Common myeloid progenitor, CD34-positive (primary cell): Measurements from ENCODE around the gene MBOAT1.
A peak's percentile ranks its signal among the peaks of the same experiment; 100 is the strongest.

ENCODE experiments used
- CTCF ChIA-PET: fragments of 350-600 bp; sonication (Branson Sonifier 250); formaldehyde crosslinking; loops from one replicate; lab custom pipeline; 2021; ENCODE audit warnings: antibody characterized with exemption; lab: Charles Lee
- POLR2A ChIA-PET: fragments of 350-600 bp; sonication (Branson Sonifier 250); formaldehyde crosslinking; loops from one replicate; lab custom pipeline; 2021; ENCODE audit warnings: antibody characterized with exemption; lab: Charles Lee
- DNase-seq, 3 donors: peaks; one replicate each; pipeline versions ENCODE4 v3.0.0 to v3.0.0-alpha.2; 2013
- H3K27ac ChIP-seq, 2 experiments: 1 replicate in 1 of 2; 2 replicates in 1 of 2; pipeline ENCODE4 v1.7.0; 2013; ENCODE audit warnings: inconsistent platforms in 2 of 2, low read length in 2 of 2, mild to moderate bottlenecking in 2 of 2, low read depth in 1 of 2, moderate library complexity in 1 of 2; ENCODE audit not compliant: severe bottlenecking in 2 of 2, insufficient read depth in 1 of 2, poor library complexity in 1 of 2
- H3K27me3 ChIP-seq, 5 experiments: replicated peaks in 2 of 5; 1 replicate in 3 of 5; 2 replicates in 2 of 5; pipeline versions ENCODE4 v1.6.1 to v1.7.0; 2013; ENCODE audit warnings: low read length in 4 of 5, mild to moderate bottlenecking in 2 of 5, moderate library complexity in 2 of 5, inconsistent platforms in 1 of 5; ENCODE audit not compliant: insufficient read depth in 5 of 5, control insufficient read depth in 4 of 5
- H3K36me3 ChIP-seq, 4 experiments: 1 replicate in 2 of 4; 2 replicates in 2 of 4; pipeline versions ENCODE4 v1.6.1 to v1.7.0; 2013; ENCODE audit warnings: low read length in 3 of 4, control low read depth in 1 of 4, mild to moderate bottlenecking in 1 of 4; ENCODE audit not compliant: control insufficient read depth in 4 of 4, insufficient read depth in 4 of 4
- H3K4me1 ChIP-seq, 4 experiments: 1 replicate in 3 of 4; 2 replicates in 1 of 4; pipeline versions ENCODE4 v1.6.1 to v1.7.1; 2013; ENCODE audit warnings: low read length in 3 of 4, mild to moderate bottlenecking in 3 of 4, control low read depth in 1 of 4, inconsistent platforms in 1 of 4, moderate library complexity in 1 of 4; ENCODE audit not compliant: control insufficient read depth in 4 of 4, insufficient read depth in 4 of 4; ENCODE audit errors: control extremely low read depth in 1 of 4
- H3K4me3 ChIP-seq, 7 experiments: 1 replicate in 4 of 7; 2 replicates in 3 of 7; pipeline versions ENCODE4 v1.5.1 to v1.7.0; 2013; ENCODE audit warnings: mild to moderate bottlenecking in 7 of 7, low read length in 6 of 7, moderate library complexity in 6 of 7, inconsistent platforms in 2 of 7, low read depth in 2 of 7, control low read depth in 1 of 7; ENCODE audit not compliant: insufficient read depth in 4 of 7, control insufficient read depth in 1 of 7; ENCODE audit errors: extremely low read depth in 1 of 7
- H3K9me3 ChIP-seq, 5 experiments: 1 replicate in 4 of 5; 2 replicates in 1 of 5; pipeline versions ENCODE4 v1.6.1 to v1.7.1; 2013; ENCODE audit warnings: low read length in 4 of 5, mild to moderate bottlenecking in 2 of 5, inconsistent platforms in 1 of 5, low read depth in 1 of 5, moderate library complexity in 1 of 5; ENCODE audit not compliant: control insufficient read depth in 4 of 5, insufficient read depth in 2 of 5; ENCODE audit errors: control extremely low read depth in 1 of 5
- WGBS: methylation state at CpG from one replicate; pipeline ENCODE4 v1.1.5; 2013; ENCODE audit not compliant: insufficient coverage; 5-methylcytosine and 5-hydroxymethylcytosine counted together

Gene MBOAT1

GRCh38 chr6:20071998-20072397, 140.3 kb downstream of the MBOAT1 start:
- Histone ChIP-seq H3K9me3 (peaks cover 0 to 26% (median 2%) of the 10 kb centered on the region in 5 experiments), H3K4me1 (peaks cover 0 to 3% (median 1%) of the 10 kb centered on the region in 4 experiments), H3K27ac (no peak overlapping the region), H3K36me3 (no peaks in the 10 kb centered on the region), H3K4me3 (no peak overlapping the region), H3K27me3 (no peaks in the 10 kb centered on the region)
- no peak for DNase-seq
- ChIA-PET CTCF (no interaction called here), POLR2A (no interaction called here)
- WGBS: 100% methylated on average over 4 of the region's 6 CpGs

DNA sequence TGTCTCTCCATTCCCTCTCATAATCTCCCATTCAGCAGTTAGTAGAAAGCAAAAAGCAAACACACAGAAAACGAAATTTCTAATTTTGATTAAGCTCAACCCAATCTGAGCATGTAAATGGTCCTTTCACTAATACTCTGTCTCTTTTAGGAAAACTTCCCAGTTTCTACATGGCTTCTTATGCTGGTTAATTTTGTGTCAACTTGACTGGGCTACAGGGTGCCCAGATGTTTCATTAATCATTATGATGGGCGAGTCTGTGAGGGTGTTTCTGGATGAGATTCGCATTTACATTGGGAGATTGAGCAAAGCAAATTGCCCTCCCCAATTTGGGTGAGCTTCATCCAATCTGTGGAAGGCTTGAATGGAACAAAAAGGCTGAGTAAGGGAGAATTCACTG, 142.2 kb downstream of the MBOAT1 start:
- no peak for DNase-seq
- Histone ChIP-seq H3K4me3 (no peak overlapping the region), H3K36me3 (no peaks in the 10 kb centered on the region), H3K27ac (no peak overlapping the region), H3K4me1 (peaks cover 0 to 3% (median 1%) of the 10 kb centered on the region in 4 experiments), H3K9me3 (peaks cover 0 to 18% (median 0%) of the 10 kb centered on the region in 5 experiments), H3K27me3 (no peaks in the 10 kb centered on the region)
- POLR2A ChIA-PET: no interaction called here
- CTCF ChIA-PET: interaction anchor here (3.1 kb wide), 1 partner anchor 13 kb away, joined by 12 read pairs; no protein-coding TSS in a partner anchor
- WGBS: 97% methylated on average over 3 of the region's 3 CpGs

DNA sequence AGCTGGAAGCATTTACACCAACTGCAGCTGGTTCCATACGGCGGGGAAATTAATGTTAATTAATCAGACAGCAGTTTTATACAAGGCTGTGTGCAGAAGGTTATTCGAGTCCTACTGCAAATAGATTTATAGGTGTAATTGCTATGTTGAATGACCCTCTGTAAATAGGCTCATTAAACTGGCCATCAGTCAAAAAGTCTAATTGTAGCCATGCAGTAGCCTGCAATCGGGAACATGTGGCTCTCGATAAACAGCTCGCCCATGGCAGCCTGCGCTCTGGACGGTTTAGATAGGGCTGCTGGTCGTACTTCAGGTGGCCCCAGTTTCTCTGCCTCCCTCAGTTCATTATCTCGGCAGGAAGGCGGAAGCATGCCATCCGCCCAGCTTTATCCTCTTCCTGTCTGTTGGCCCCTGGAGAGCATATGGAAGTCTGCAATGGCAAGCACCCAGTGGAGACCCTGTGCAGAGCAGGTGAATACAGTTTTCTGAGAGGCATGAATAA, 143.2 kb downstream of the MBOAT1 start:
- ChIA-PET POLR2A (no interaction called here), CTCF (interaction anchor here (1.1 to 3.1 kb wide), 2 partner anchors 12 to 18 kb away, joined by 4 to 12 read pairs; no protein-coding TSS in a partner anchor)
- DNase-seq: peak; percentile 87 to 97 (median 92)
- Histone ChIP-seq H3K9me3 (peaks cover 0 to 14% (median 0%) of the 10 kb centered on the region in 5 experiments), H3K4me1 (peaks cover 0 to 3% (median 1%) of the 10 kb centered on the region in 4 experiments), H3K36me3 (no peaks in the 10 kb centered on the region), H3K27ac (no peak overlapping the region), H3K27me3 (no peaks in the 10 kb centered on the region), H3K4me3 (no peak overlapping the region)
- 66% methylated on average over 12 of the region's 12 CpGs for WGBS

GRCh38 chr6:20068421-20068988, 143.8 kb downstream of the MBOAT1 start:
- ChIA-PET POLR2A (interaction anchor here (0.6 kb wide), 1 partner anchor 261 kb away, joined by 3 read pairs; no protein-coding TSS in a partner anchor), CTCF (interaction anchor here (1.1 to 3.1 kb wide), 2 partner anchors 12 to 19 kb away, joined by 4 to 12 read pairs; no protein-coding TSS in a partner anchor)
- peaks cover 0 to 3% (median 1%) of the 10 kb centered on the region in 4 experiments for H3K4me1 ChIP-seq
- H3K27me3 ChIP-seq: no peaks in the 10 kb centered on the region
- DNase-seq: peak in 1 of 3 donors; percentile 24
- H3K36me3 ChIP-seq: no peaks in the 10 kb centered on the region
- peaks cover 0 to 14% (median 0%) of the 10 kb centered on the region in 5 experiments for H3K9me3 ChIP-seq
- H3K4me3 ChIP-seq: peak overlapping the region in 1 of 7 experiments; percentile 23
- H3K27ac ChIP-seq: no peak overlapping the region
- 60% methylated on average over 1 of the region's 10 CpGs for WGBS

DNA sequence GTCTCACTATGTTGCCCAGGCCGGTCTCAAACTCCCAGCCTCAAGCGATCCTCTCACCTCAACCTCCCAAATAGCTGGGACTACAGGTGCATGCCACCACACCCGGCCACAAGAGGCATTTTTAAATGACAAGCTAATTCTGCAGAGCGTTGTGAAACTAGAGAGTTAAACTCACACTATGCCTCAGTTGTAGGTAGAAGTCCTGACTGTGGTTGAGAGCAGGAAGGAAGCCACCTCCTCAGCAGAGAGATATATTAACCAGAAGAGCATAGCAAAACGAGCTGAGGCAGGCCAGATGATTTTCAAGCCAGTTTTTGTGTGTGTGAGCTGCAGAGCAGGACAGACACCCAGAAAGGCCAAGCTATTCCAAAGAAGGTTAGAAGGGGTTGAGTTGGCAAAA, 150.3 kb downstream of the MBOAT1 start:
- WGBS: 73% methylated on average over 5 of the region's 5 CpGs
- H3K4me3 ChIP-seq: no peak overlapping the region
- H3K27ac ChIP-seq: no peak overlapping the region
- ChIA-PET CTCF (interaction anchor here (1.1 to 1.4 kb wide), 2 partner anchors 38 to 210 kb away, joined by 4 to 5 read pairs; no protein-coding TSS in a partner anchor), POLR2A (no interaction called here)
- no peaks in the 10 kb centered on the region for H3K36me3 ChIP-seq
- peaks cover 0 to 24% (median 7%) of the 10 kb centered on the region in 4 experiments for H3K4me1 ChIP-seq
- no peak for DNase-seq
- no peaks in the 10 kb centered on the region for H3K9me3 ChIP-seq
- no peaks in the 10 kb centered on the region for H3K27me3 ChIP-seq

GRCh38 chr6:20060252-20060651, 152.0 kb downstream of the MBOAT1 start:
- Histone ChIP-seq H3K27ac (no peak overlapping the region), H3K9me3 (no peaks in the 10 kb centered on the region), H3K4me3 (no peak overlapping the region), H3K27me3 (no peaks in the 10 kb centered on the region), H3K4me1 (peaks cover 0 to 24% (median 8%) of the 10 kb centered on the region in 4 experiments), H3K36me3 (no peaks in the 10 kb centered on the region)
- no CpG with 5 or more reads among the region's 1 CpG for WGBS
- DNase-seq: no peak
- CTCF ChIA-PET: interaction anchor here (0.9 to 1.0 kb wide), 2 partner anchors 230 to 248 kb away, joined by 3 read pairs; no protein-coding TSS in a partner anchor
- POLR2A ChIA-PET: no interaction called here

GRCh38 chr6:20058912-20059311, 153.4 kb downstream of the MBOAT1 start:
- DNase-seq: peak in 2 of 3 donors; percentile 35 to 38
- H3K27me3 ChIP-seq: no peaks in the 10 kb centered on the region
- H3K9me3 ChIP-seq: no peaks in the 10 kb centered on the region
- WGBS: 40% methylated on average over 2 of the region's 3 CpGs
- CTCF ChIA-PET: interaction anchor here (0.8 kb wide), 1 partner anchor 1531 kb away, joined by 3 read pairs; no protein-coding TSS in a partner anchor
- POLR2A ChIA-PET: no interaction called here
- no peaks in the 10 kb centered on the region for H3K36me3 ChIP-seq
- H3K27ac ChIP-seq: no peak overlapping the region
- H3K4me1 ChIP-seq: peaks cover 0 to 24% (median 8%) of the 10 kb centered on the region in 4 experiments
- no peak overlapping the region for H3K4me3 ChIP-seq
